T1000 (cell line): Measurements from ENCODE around the gene EGF.
"Not testable (repeated sequence)": the region's sequence is repeated elsewhere in the genome, so short reads cannot be mapped to it uniquely, and the experiment has no call there.

Experiments
- DNase-seq: peaks from one replicate; lab custom pipeline; 2025; ENCODE audit warnings: mixed read lengths; lab: John Stamatoyannopoulos, UW

Gene EGF

GRCh38 chr4:109914322-109914721, 1.6 kb downstream of the EGF start:
- no peak for DNase-seq

GRCh38 chr4:109915385-109916026, 2.8 kb downstream of the EGF start:
- no peak for DNase-seq

GRCh38 chr4:109916027-109916409, 3.3 kb downstream of the EGF start:
- DNase-seq = no peak

GRCh38 chr4:109921384-109921808, 8.7 kb downstream of the EGF start:
- DNase-seq = peak; percentile 42

- DNase-seq = no peak
Observed at GRCh38 chr4:109925396-109925795, 12.7 kb downstream of the EGF start.

GRCh38 chr4:109928327-109929045, 15.8 kb downstream of the EGF start:
- DNase-seq = no peak

GRCh38 chr4:109930464-109930863, 17.8 kb downstream of the EGF start:
- no peak for DNase-seq

- no peak for DNase-seq
Observed at GRCh38 chr4:109930872-109931271, 18.2 kb downstream of the EGF start.

- no peak for DNase-seq
Observed at GRCh38 chr4:109931318-109931717, 18.6 kb downstream of the EGF start.

GRCh38 chr4:109937352-109937751, 24.7 kb downstream of the EGF start:
- not testable (repeated sequence) for DNase-seq

GRCh38 chr4:109939190-109939589, 26.5 kb downstream of the EGF start:
- DNase-seq = no peak

- DNase-seq = no peak
Observed at GRCh38 chr4:109942292-109942926, 29.7 kb downstream of the EGF start.

- no peak for DNase-seq
Observed at GRCh38 chr4:109943745-109944144, 31.1 kb downstream of the EGF start.

- DNase-seq = no peak
Observed at GRCh38 chr4:109944591-109944990, 31.9 kb downstream of the EGF start.

- DNase-seq = no peak
Observed at GRCh38 chr4:109945056-109945455, 32.4 kb downstream of the EGF start.

GRCh38 chr4:109946120-109946519, 33.4 kb downstream of the EGF start:
- no peak for DNase-seq

- no peak for DNase-seq
Observed at GRCh38 chr4:109947457-109947856, 34.8 kb downstream of the EGF start.

- no peak for DNase-seq
Observed at GRCh38 chr4:109947918-109948317, 35.2 kb downstream of the EGF start.

GRCh38 chr4:109949099-109949718, 36.5 kb downstream of the EGF start:
- DNase-seq = not testable (repeated sequence)

- no peak for DNase-seq
Observed at GRCh38 chr4:109952612-109953011, 39.9 kb downstream of the EGF start.

- no peak for DNase-seq
Observed at GRCh38 chr4:109953556-109953955, 40.9 kb downstream of the EGF start.

GRCh38 chr4:109955146-109955545, 42.5 kb downstream of the EGF start:
- no peak for DNase-seq

GRCh38 chr4:109957227-109957626, 44.5 kb downstream of the EGF start:
- no peak for DNase-seq
